Cardiac muscle cell (in vitro differentiated cells and primary cell): ENCODE results near the gene ZNF681. TPM values are rescaled to one million over a fixed set of nuclear protein-coding genes. Genes with fewer than 3 reads are reported as not detected.
"Not testable (repeated sequence)": the region's sequence is repeated elsewhere in the genome, so short reads cannot be mapped to it uniquely, and the experiment has no call there.

Experiments used
- DNase-seq, 2 donors: peaks; one replicate each; pipeline versions ENCODE4 v3.0.0 to v3.0.0-alpha.2; 2010 to 2017; ENCODE audit warnings: low read depth in 1 of 2, low spot score in 1 of 2
- H3K27ac ChIP-seq: fragments of 200-600 bp; sonication (generic); 2 replicates; pipeline ENCODE4 v1.5.1; 2016
- H3K27me3 ChIP-seq: fragments of 200-600 bp; sonication (generic); 2 replicates; pipeline ENCODE4 v1.6.0; 2016; ENCODE audit warnings: control low read depth
- H3K36me3 ChIP-seq: fragments of 200-600 bp; sonication (generic); 2 replicates; pipeline ENCODE4 v1.5.1; 2016; ENCODE audit warnings: control low read depth
- H3K4me1 ChIP-seq: fragments of 200-600 bp; sonication (generic); 2 replicates; pipeline ENCODE4 v1.8.1; 2017; ENCODE audit warnings: low read depth, mild to moderate bottlenecking, mixed run types
- H3K4me3 ChIP-seq: fragments of 200-600 bp; sonication (generic); 2 replicates; pipeline ENCODE4 v1.5.1; 2016; ENCODE audit warnings: mild to moderate bottlenecking
- H3K9me3 ChIP-seq: fragments of 200-600 bp; sonication (generic); 2 replicates; pipeline ENCODE4 v1.5.1; 2017; ENCODE audit warnings: low read depth, mild to moderate bottlenecking, control low read depth
- CTCF ChIP-seq: IDR thresholded peaks from 2 replicates; pipeline ENCODE4 v1.5.1; 2012; ENCODE audit warnings: low read depth, mild to moderate bottlenecking, low read length
- polyA plus RNA-seq: library from polyadenylated mRNA; unstranded; fragments of >200 nt; fragmentation: Nextera tagmentation; extraction: Ambion mirVana; gene quantifications from 2 replicates; pipeline ENCODE4 v1.2.1, GENCODE V29; 2016
- total RNA-seq: library from RNA; depleted of rRNA; stranded (reverse); fragments of >200 nt; gene quantifications from 2 replicates; pipeline ENCODE4 v1.2.3, GENCODE V29; 2016

The ZNF681 gene
- total and polyA plus RNA-seq, 2 experiments from 2014 or later = 1.4 to 3.2 TPM

- H3K4me1 ChIP-seq, H3K9me3 ChIP-seq, H3K4me3 ChIP-seq, H3K27me3 ChIP-seq, H3K36me3 ChIP-seq, DNase-seq: not testable (repeated sequence)
- peak overlapping the region; percentile 36 for H3K27ac ChIP-seq
Observed at GRCh38 chr19:23724161-23724560, 34.5 kb downstream of the ZNF681 start.

GRCh38 chr19:23718802-23719201 lies 39.9 kb downstream of the ZNF681 start:
- TF ChIP-seq CTCF = no peak
- H3K36me3 ChIP-seq = no peaks in the 10 kb centered on the region
- no peak overlapping the region for H3K4me3 ChIP-seq
- no peak for DNase-seq
- H3K4me1 ChIP-seq = no peaks in the 10 kb centered on the region
- no peak overlapping the region for H3K27ac ChIP-seq
- no peaks in the 10 kb centered on the region for H3K9me3 ChIP-seq
- no peaks in the 10 kb centered on the region for H3K27me3 ChIP-seq

- H3K27ac ChIP-seq = no peak overlapping the region
- no peak for TF ChIP-seq CTCF
- no peak for DNase-seq
- no peaks in the 10 kb centered on the region for H3K4me1 ChIP-seq
- H3K36me3 ChIP-seq = no peaks in the 10 kb centered on the region
- no peak overlapping the region for H3K4me3 ChIP-seq
- no peaks in the 10 kb centered on the region for H3K9me3 ChIP-seq
- no peaks in the 10 kb centered on the region for H3K27me3 ChIP-seq
Observed at GRCh38 chr19:23716792-23717191, 41.9 kb downstream of the ZNF681 start.

- H3K4me1 ChIP-seq = no peaks in the 10 kb centered on the region
- no peak for TF ChIP-seq CTCF
- H3K36me3 ChIP-seq = no peaks in the 10 kb centered on the region
- H3K27me3 ChIP-seq = no peaks in the 10 kb centered on the region
- DNase-seq = no peak
- no peaks in the 10 kb centered on the region for H3K9me3 ChIP-seq
- no peak overlapping the region for H3K27ac ChIP-seq
- H3K4me3 ChIP-seq = no peak overlapping the region
Observed at GRCh38 chr19:23709347-23709746, 49.3 kb downstream of the ZNF681 start.

GRCh38 chr19:23706657-23707056 lies 52.0 kb downstream of the ZNF681 start:
- Histone ChIP-seq H3K36me3 (no peaks in the 10 kb centered on the region), H3K4me1 (no peaks in the 10 kb centered on the region), H3K9me3 (no peaks in the 10 kb centered on the region), H3K4me3 (no peak overlapping the region), H3K27me3 (no peaks in the 10 kb centered on the region), H3K27ac (no peak overlapping the region)
- no peak for DNase-seq
- TF ChIP-seq CTCF = no peak

- Histone ChIP-seq H3K9me3 (no peaks in the 10 kb centered on the region), H3K27ac (peak overlapping the region; percentile 10), H3K36me3 (no peaks in the 10 kb centered on the region), H3K27me3 (no peaks in the 10 kb centered on the region), H3K4me3 (no peak overlapping the region), H3K4me1 (no peaks in the 10 kb centered on the region)
- no peak for TF ChIP-seq CTCF
- DNase-seq = no peak
Observed at GRCh38 chr19:23699521-23699860, 59.2 kb downstream of the ZNF681 start.
